Effector memory CD4-positive, alpha-beta T cell (primary cell): ENCODE results near the gene GLS.
A peak's percentile ranks its signal among the peaks of the same experiment; 100 is the strongest.

Experiments
- DNase-seq, 3 donors: peaks; one replicate each; pipeline ENCODE4 v3.0.0-alpha.2; 2020
- H3K27ac ChIP-seq: 2 replicates; pipeline ENCODE4 v1.7.0; 2013; ENCODE audit warnings: mild to moderate bottlenecking, low read length, moderate library complexity; ENCODE audit not compliant: insufficient read depth, poor library complexity, severe bottlenecking
- H3K27me3 ChIP-seq: replicated peaks from 2 replicates; pipeline ENCODE4 v1.7.0; 2013; ENCODE audit warnings: mild to moderate bottlenecking, low read length; ENCODE audit not compliant: insufficient read depth, control insufficient read depth, poor library complexity, severe bottlenecking
- H3K36me3 ChIP-seq: 2 replicates; pipeline ENCODE4 v1.7.0; 2013; ENCODE audit warnings: mild to moderate bottlenecking, low read length, moderate library complexity; ENCODE audit not compliant: control insufficient read depth, insufficient read depth
- H3K4me1 ChIP-seq: 2 replicates; pipeline ENCODE4 v1.7.0; 2013; ENCODE audit warnings: low read length, mild to moderate bottlenecking; ENCODE audit not compliant: control insufficient read depth, insufficient read depth, poor library complexity, severe bottlenecking
- H3K4me3 ChIP-seq: 2 replicates; pipeline ENCODE4 v1.7.0; 2013; ENCODE audit warnings: low read length, low read depth, mild to moderate bottlenecking; ENCODE audit not compliant: insufficient read depth, poor library complexity, severe bottlenecking
- H3K9me3 ChIP-seq: 2 replicates; pipeline ENCODE4 v1.7.0; 2013; ENCODE audit warnings: mild to moderate bottlenecking, low read length, moderate library complexity; ENCODE audit not compliant: control insufficient read depth

Gene GLS

DNA sequence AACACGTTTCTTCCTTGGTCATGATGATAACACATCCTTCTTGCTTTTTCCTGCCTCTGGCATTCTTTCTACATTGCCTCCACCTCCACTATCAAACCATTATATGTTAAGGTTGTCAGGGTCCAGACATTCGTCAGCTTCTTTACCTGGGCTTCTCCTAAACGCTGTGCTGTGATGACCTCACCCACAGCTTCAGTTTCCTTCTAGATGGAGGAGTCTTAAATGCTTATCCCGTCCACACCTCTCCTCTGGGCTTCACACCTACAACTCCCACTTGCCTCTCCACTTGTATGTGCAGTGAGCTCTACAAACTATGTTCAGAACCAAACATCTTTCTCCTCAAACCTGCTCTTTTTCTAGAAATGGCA lies 134.0 kb downstream of the GLS start:
- peak overlapping the region; percentile 91 for H3K27ac ChIP-seq
- H3K4me3 ChIP-seq = peak overlapping the region; percentile 100
- peaks cover 42% of the 10 kb centered on the region for H3K4me1 ChIP-seq
- peaks cover 7% of the 10 kb centered on the region for H3K36me3 ChIP-seq
- no peaks in the 10 kb centered on the region for H3K27me3 ChIP-seq
- DNase-seq = no peak
- no peaks in the 10 kb centered on the region for H3K9me3 ChIP-seq
